IPS-15b (cell line): ENCODE results near the gene BBOF1.
A peak's percentile ranks its signal among the peaks of the same experiment; 100 is the strongest.
"Not testable (repeated sequence)": the region's sequence is repeated elsewhere in the genome, so short reads cannot be mapped to it uniquely, and the experiment has no call there.

Experiments
- H3K27me3 ChIP-seq: one replicate; pipeline ENCODE4 v1.6.1; 2013; ENCODE audit warnings: low read length; ENCODE audit not compliant: control insufficient read depth, insufficient read depth
- H3K36me3 ChIP-seq: one replicate; pipeline ENCODE4 v1.6.1; 2013; ENCODE audit warnings: low read length; ENCODE audit not compliant: control insufficient read depth, insufficient read depth
- H3K4me1 ChIP-seq: one replicate; pipeline ENCODE4 v1.6.1; 2013; ENCODE audit warnings: mild to moderate bottlenecking, low read length; ENCODE audit not compliant: control insufficient read depth, insufficient read depth
- H3K4me3 ChIP-seq: one replicate; pipeline ENCODE4 v1.5.1; 2013; ENCODE audit warnings: low read depth, low read length
- H3K9ac ChIP-seq: one replicate; pipeline ENCODE4 v1.6.1; 2013; ENCODE audit warnings: low read depth, mild to moderate bottlenecking, low read length
- H3K9me3 ChIP-seq: one replicate; pipeline ENCODE4 v1.6.1; 2013; ENCODE audit warnings: mild to moderate bottlenecking, low read length; ENCODE audit not compliant: control insufficient read depth, insufficient read depth

Gene BBOF1

GRCh38 chr14:74018586-74019407 is at the start of gene BBOF1, which contains the start of gene ENTPD5:
Gene BBOF1, plus strand, starts transcription at chr14:74019349. Its CDS starts 130 bp downstream, at chr14:74019479.
Gene ENTPD5, minus strand, starts transcription at chr14:74019288. Its CDS starts 31,186 bp downstream, at chr14:73988102.
- peak within 1 kb of the TSS; percentile 70 for H3K9ac ChIP-seq
- no peaks in the 10 kb centered on the region for H3K9me3 ChIP-seq
- H3K4me1 ChIP-seq: no peaks in the 10 kb centered on the region
- no peaks in the 10 kb centered on the region for H3K27me3 ChIP-seq
- peak within 1 kb of the TSS; percentile 92 for H3K4me3 ChIP-seq
- H3K36me3 ChIP-seq: peaks cover 2% of the 10 kb centered on the region

DNA sequence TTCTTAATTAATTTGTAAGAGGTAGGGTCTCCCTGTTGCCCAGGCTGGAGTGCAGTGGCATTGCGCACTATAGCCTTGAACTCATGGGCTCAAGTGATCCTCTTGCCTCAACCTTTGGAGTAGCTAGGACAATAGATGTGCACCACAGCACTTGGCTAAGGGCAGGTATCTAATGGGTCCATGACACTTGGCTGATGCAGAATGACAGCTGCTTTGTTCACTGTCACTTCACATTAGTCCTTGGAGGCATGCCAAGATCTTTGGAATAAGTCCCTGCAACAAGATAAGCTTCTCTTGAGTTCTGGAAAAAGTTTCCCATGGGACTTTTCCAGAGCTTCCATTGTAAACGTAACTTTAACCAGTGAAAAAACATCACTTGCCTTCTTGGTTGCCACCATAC is 45.7 kb upstream of the BBOF1 start:
- H3K4me3 ChIP-seq: no peak overlapping the region
- no peaks in the 10 kb centered on the region for H3K27me3 ChIP-seq
- no peaks in the 10 kb centered on the region for H3K9me3 ChIP-seq
- no peak overlapping the region for H3K9ac ChIP-seq
- H3K4me1 ChIP-seq: no peaks in the 10 kb centered on the region
- H3K36me3 ChIP-seq: peaks cover 4% of the 10 kb centered on the region

DNA sequence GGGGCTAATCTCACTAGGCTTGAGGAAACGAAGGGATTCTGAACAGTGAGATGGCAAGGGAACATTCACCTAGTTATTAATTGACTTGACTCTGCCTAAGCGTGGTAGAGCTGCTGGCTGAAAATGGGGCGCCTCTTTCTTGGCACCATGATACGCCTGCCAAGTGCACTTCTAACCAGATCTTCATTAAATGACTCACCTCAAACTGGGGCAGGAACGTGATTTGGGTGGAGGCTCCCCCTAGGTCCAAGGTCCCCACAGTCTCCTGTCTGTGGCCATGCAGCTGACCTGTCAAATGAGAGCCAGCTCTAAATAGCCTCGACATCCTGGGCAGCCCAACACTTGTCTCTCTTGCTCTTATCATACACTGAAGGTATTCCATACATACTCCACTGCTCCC is 43.0 kb upstream of the BBOF1 start:
- no peaks in the 10 kb centered on the region for H3K4me1 ChIP-seq
- no peaks in the 10 kb centered on the region for H3K27me3 ChIP-seq
- no peaks in the 10 kb centered on the region for H3K9me3 ChIP-seq
- H3K4me3 ChIP-seq: no peak overlapping the region
- no peak overlapping the region for H3K9ac ChIP-seq
- H3K36me3 ChIP-seq: no peaks in the 10 kb centered on the region

DNA sequence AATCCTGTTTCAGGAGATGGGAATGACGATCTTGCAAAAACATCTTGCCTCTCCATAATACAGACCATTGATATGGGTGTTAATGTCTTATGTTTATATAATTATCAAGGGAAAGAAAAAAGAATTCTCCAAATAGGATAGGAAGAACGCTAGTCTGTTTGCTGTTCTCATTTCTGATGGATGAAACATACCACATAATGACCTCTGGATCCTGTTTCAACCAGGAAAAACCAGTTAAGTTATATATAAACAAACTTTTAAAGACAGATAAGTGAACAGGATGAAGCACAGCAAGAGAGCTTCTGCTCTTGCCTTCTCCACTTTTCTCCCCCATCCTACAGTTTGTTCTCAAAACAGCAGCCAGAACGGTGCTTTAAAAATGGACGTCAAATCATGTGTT is 41.3 kb upstream of the BBOF1 start:
- no peak overlapping the region for H3K4me3 ChIP-seq
- no peak overlapping the region for H3K9ac ChIP-seq
- H3K27me3 ChIP-seq: no peaks in the 10 kb centered on the region
- H3K4me1 ChIP-seq: no peaks in the 10 kb centered on the region
- no peaks in the 10 kb centered on the region for H3K9me3 ChIP-seq
- H3K36me3 ChIP-seq: no peaks in the 10 kb centered on the region

- Histone ChIP-seq H3K4me1 (peaks cover 2% of the 10 kb centered on the region), H3K9ac (no peak overlapping the region), H3K4me3 (no peak overlapping the region), H3K27me3 (no peaks in the 10 kb centered on the region), H3K9me3 (no peaks in the 10 kb centered on the region), H3K36me3 (peaks cover 6% of the 10 kb centered on the region)
Observed at GRCh38 chr14:73988065-73988464, 31.1 kb upstream of the BBOF1 start.

GRCh38 chr14:73988656-73989055 is 30.5 kb upstream of the BBOF1 start:
- H3K4me3 ChIP-seq, H3K4me1 ChIP-seq, H3K9ac ChIP-seq, H3K9me3 ChIP-seq, H3K36me3 ChIP-seq, H3K27me3 ChIP-seq: not testable (repeated sequence)

- Histone ChIP-seq H3K9ac (no peak overlapping the region), H3K4me3 (no peak overlapping the region), H3K9me3 (no peaks in the 10 kb centered on the region), H3K4me1 (peaks cover 2% of the 10 kb centered on the region), H3K36me3 (peaks cover 5% of the 10 kb centered on the region), H3K27me3 (no peaks in the 10 kb centered on the region)
Observed at GRCh38 chr14:73991092-73991491, 28.1 kb upstream of the BBOF1 start.

DNA sequence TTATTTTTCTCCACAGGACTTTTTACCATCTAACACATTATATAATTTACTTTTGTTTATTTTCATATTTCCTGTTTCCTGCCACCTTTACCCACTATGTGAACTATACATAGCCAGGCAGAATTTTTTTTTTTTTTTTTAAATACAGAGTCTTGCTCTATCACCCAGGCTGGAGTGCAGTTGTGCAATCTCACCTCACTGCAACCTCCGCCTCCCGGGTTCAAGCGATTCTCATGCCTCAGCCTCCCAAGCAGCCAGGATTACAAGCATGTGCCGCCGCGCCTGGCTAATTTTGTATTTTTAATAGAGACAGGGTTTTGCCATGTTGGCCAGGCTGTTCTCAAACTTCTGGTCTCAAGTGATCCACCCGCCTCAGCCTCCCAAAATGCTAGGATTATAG is 24.2 kb upstream of the BBOF1 start:
- not testable (repeated sequence) for H3K27me3 ChIP-seq, H3K4me1 ChIP-seq, H3K36me3 ChIP-seq, H3K9me3 ChIP-seq, H3K9ac ChIP-seq, H3K4me3 ChIP-seq

DNA sequence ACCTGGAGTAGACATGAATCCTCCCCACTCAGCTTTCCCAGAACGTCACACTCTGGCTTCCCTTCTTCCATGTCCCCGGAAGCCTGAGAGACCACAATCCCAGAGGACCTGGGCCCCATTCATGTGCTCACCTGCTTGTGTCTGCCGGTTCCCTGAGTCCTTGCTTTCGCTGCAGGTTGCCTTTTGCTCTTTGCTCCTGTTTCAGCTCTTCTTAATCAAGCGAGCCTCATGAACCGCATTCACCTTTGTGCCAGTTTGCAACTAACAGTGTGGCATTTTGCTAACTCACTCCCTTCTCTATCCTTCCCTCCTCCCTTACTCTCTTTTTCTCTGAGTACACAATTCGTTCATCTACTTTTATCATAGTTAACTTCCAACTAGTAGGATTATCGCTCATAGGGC is 23.2 kb upstream of the BBOF1 start:
- H3K27me3 ChIP-seq: no peaks in the 10 kb centered on the region
- H3K36me3 ChIP-seq: no peaks in the 10 kb centered on the region
- H3K4me3 ChIP-seq: no peak overlapping the region
- no peaks in the 10 kb centered on the region for H3K9me3 ChIP-seq
- H3K4me1 ChIP-seq: peaks cover 1% of the 10 kb centered on the region
- no peak overlapping the region for H3K9ac ChIP-seq

GRCh38 chr14:73996731-73997107 is 22.4 kb upstream of the BBOF1 start:
- Histone ChIP-seq H3K9ac (no peak overlapping the region), H3K27me3 (no peaks in the 10 kb centered on the region), H3K4me1 (no peaks in the 10 kb centered on the region), H3K36me3 (no peaks in the 10 kb centered on the region), H3K4me3 (no peak overlapping the region), H3K9me3 (no peaks in the 10 kb centered on the region)

- Histone ChIP-seq H3K36me3 (no peaks in the 10 kb centered on the region), H3K9ac (no peak overlapping the region), H3K4me1 (no peaks in the 10 kb centered on the region), H3K27me3 (no peaks in the 10 kb centered on the region), H3K4me3 (no peak overlapping the region), H3K9me3 (no peaks in the 10 kb centered on the region)
Observed at GRCh38 chr14:73997108-73997943, 21.8 kb upstream of the BBOF1 start.

GRCh38 chr14:73997944-73998447 is 21.2 kb upstream of the BBOF1 start:
- Histone ChIP-seq H3K4me1 (no peaks in the 10 kb centered on the region), H3K9ac (no peak overlapping the region), H3K9me3 (no peaks in the 10 kb centered on the region), H3K36me3 (no peaks in the 10 kb centered on the region), H3K4me3 (no peak overlapping the region), H3K27me3 (no peaks in the 10 kb centered on the region)
